Activated T-cell treated with anti-CD3 and anti-CD28 coated beads for 24 hours (primary cell): ENCODE measurements around the gene LDHB.
"Not testable (repeated sequence)": the region's sequence is repeated elsewhere in the genome, so short reads cannot be mapped to it uniquely, and the experiment has no call there.

ENCODE experiments used
- DNase-seq: peaks from one replicate; pipeline ENCODE4 v3.0.0-alpha.2; 2020; ENCODE audit warnings: low read depth

LDHB gene

DNA sequence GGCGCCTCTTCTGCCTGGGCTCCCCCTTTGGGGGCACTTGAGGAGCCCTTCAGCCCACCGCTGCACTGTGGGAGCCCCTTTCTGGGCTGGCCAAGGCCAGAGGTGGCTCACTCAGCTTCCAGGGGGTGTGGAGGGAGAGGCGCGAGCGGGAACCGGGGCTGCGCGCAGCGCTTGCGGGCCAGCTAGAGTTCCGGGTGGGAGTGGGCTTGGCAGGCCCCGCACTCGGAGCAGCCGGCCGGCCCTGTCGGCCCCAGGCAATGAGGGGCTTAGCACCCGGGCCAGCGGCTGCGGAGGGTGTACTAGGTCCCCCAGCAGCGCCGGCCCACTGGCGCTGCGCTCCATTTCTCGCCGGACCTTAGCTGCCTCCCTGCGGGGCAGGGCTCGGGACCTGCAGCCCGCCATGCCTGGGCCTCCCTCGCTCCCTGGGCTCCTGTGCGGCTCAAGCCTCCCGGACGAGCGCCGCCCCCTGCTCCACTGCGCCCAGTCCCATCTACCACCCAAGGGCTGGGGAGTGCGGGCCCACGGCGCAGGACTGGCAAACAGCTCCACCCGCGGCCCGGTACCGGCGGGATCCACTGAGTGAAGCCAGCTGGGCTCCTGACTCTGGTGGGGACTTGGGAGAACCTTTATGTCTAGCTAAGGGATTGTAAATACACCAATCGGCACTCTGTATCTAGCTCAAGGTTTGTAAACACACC is 3.9 kb upstream of the LDHB start:
- not testable (repeated sequence) for DNase-seq

- DNase-seq, result no peak
Observed at GRCh38 chr12:21659383-21659782, 1.7 kb upstream of the LDHB start.

GRCh38 chr12:21656905-21657325 is 727 bp downstream of the LDHB start:
- peak; percentile 37 for DNase-seq

GRCh38 chr12:21655591-21655990 is 2.1 kb downstream of the LDHB start:
- no peak for DNase-seq

- no peak for DNase-seq
Observed at GRCh38 chr12:21651821-21652220, 5.8 kb downstream of the LDHB start.

GRCh38 chr12:21650997-21651396 is 6.6 kb downstream of the LDHB start:
- DNase-seq, result no peak

GRCh38 chr12:21649034-21649433 is 8.6 kb downstream of the LDHB start:
- DNase-seq, result no peak

GRCh38 chr12:21648378-21648777 is 9.3 kb downstream of the LDHB start:
- DNase-seq, result no peak

DNA sequence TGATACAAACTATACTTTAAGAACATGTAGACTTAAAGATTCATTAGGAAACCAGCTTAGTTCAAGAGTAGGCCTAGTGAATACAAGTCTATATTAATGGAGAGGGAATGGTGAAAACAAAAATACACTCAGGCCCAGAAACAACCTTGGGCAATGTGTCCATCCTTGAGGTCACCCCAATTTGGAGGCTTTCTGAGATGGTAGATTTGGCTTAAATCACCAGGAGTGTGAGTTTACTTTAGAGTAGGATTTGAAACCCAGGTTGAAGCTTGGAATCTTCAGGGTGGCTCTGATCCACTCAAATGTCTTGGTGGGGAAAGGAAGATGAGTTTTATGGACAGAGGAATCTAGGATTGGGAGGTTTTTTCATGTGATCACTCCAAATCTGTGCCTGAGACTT is 10.5 kb downstream of the LDHB start:
- no peak for DNase-seq

- not testable (repeated sequence) for DNase-seq
Observed at GRCh38 chr12:21645041-21645500, 12.6 kb downstream of the LDHB start.

- DNase-seq, result no peak
Observed at GRCh38 chr12:21644516-21644915, 13.1 kb downstream of the LDHB start.

- DNase-seq, result no peak
Observed at GRCh38 chr12:21643758-21644157, 13.9 kb downstream of the LDHB start.

GRCh38 chr12:21642707-21643389 is 14.8 kb downstream of the LDHB start:
- DNase-seq, result no peak

GRCh38 chr12:21638054-21638891 is 19.4 kb downstream of the LDHB start:
- DNase-seq, result no peak

- no peak for DNase-seq
Observed at GRCh38 chr12:21634245-21634644, 23.4 kb downstream of the LDHB start.

- DNase-seq, result no peak
Observed at GRCh38 chr12:21631367-21631766, 26.3 kb downstream of the LDHB start.

- DNase-seq, result no peak
Observed at GRCh38 chr12:21627924-21628323, 29.7 kb downstream of the LDHB start.

DNA sequence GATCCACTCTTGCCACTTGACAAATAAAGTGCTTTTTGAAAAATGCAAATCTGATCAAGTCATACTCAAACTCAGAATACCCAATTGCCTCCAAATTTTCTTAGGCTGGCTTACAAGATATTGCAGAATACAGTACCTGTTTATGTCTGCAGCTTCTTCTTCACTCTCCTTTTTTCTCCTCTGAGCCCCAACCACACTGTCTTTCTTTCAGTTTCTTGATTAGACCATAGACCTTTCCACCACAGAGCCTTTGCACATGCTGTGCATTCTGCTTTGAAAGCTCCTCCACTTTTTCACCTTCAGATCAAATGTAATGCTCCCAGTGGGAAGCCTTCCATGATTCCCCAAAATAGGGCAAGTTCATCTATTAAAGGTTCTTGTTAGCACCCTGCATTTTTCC is 39.1 kb downstream of the LDHB start:
- DNase-seq, result no peak

GRCh38 chr12:21617030-21617429 is 40.6 kb downstream of the LDHB start:
- no peak for DNase-seq

DNA sequence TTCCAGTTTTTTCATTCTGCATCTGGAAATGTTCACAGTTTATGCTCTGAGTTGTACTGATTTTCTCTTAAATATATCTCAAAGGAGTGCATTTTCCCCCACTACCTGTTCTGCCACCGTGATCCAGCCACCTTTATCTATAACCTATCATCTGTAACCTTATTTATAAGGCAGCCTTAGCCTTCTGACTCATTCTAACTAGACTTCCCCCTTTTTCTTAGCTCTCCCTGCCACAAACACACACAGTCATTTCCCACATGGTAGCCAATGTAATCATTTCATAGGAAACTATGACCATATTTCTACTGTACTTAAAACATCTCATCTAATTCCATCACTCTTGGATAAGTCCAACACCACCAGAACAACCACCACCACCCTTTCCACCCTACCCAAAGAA is 42.2 kb downstream of the LDHB start:
- DNase-seq, result no peak

- DNase-seq, result no peak
Observed at GRCh38 chr12:21614506-21614905, 43.1 kb downstream of the LDHB start.

- no peak for DNase-seq
Observed at GRCh38 chr12:21613931-21614330, 43.7 kb downstream of the LDHB start.

DNA sequence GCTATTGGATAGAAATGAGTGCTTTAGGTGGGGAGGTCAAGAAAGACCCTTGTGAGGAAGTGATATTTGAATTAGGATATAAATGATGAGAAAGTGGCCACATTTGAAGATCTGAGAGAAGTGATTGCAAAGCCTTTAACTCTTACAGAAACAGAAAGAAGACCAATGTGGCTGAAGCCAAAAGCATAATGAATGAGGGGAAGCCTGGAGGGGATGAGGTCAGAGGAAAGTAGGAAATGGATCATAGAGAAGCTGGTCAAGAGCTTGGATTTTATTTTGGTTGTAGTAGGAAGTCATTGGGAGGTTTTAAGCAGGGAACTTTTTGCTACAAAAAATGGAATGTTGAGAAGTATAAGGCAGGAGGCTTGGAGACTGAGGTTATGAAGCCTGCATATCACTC is 49.4 kb downstream of the LDHB start:
- no peak for DNase-seq
